Neural cell (in vitro differentiated cells): Measurements from ENCODE around the gene C22orf42. TPM values are rescaled to one million over a fixed set of nuclear protein-coding genes. Genes with fewer than 3 reads are reported as not detected.
A peak's percentile ranks its signal among the peaks of the same experiment; 100 is the strongest.

Experiments used
- H2AFZ ChIP-seq: fragments of 200-600, 300-800 bp; sonication (generic), shearing (Covaris generic); 2 replicates; pipeline ENCODE4 v1.6.0; 2014; ENCODE audit warnings: low read depth, mild to moderate bottlenecking, antibody characterized with exemption, low read length, moderate library complexity
- H3F3A ChIP-seq: fragments of 200-600 bp; shearing (Covaris generic); 2 replicates; pipeline ENCODE4 v1.6.1; 2016; ENCODE audit warnings: mild to moderate bottlenecking, moderate library complexity, mixed read lengths, antibody characterized with exemption, low read length; ENCODE audit not compliant: insufficient read depth, poor library complexity, severe bottlenecking
- H3K27ac ChIP-seq: fragments of 200-600, 300-800 bp; sonication (generic), shearing (Covaris generic); 2 replicates; pipeline ENCODE4 v1.5.1; 2014; ENCODE audit warnings: mild to moderate bottlenecking, low read length, moderate library complexity
- H3K27me3 ChIP-seq: fragments of 300-800, 200-600 bp; sonication (generic), shearing (Covaris generic); 2 replicates; pipeline ENCODE4 v1.6.0; 2014; ENCODE audit warnings: mild to moderate bottlenecking, low read depth, low read length, moderate library complexity; ENCODE audit not compliant: insufficient read depth
- H3K36me3 ChIP-seq: fragments of 300-800, 200-600 bp; sonication (generic), shearing (Covaris generic); 2 replicates; pipeline ENCODE4 v1.5.1; 2014; ENCODE audit warnings: mild to moderate bottlenecking, antibody characterized with exemption, low read length, moderate library complexity; ENCODE audit not compliant: insufficient read depth
- H3K4me2 ChIP-seq: fragments of 300-800, 200-600 bp; sonication (generic), shearing (Covaris generic); 2 replicates; pipeline ENCODE4 v1.6.0; 2014; ENCODE audit warnings: mild to moderate bottlenecking, low read length
- H3K4me3 ChIP-seq: fragments of 300-800, 200-600 bp; sonication (generic), shearing (Covaris generic); 2 replicates; pipeline ENCODE4 v1.5.1; 2014; ENCODE audit warnings: mild to moderate bottlenecking, low read length, moderate library complexity
- H3K79me2 ChIP-seq: fragments of 200-600 bp; shearing (Covaris generic); replicated peaks from 2 replicates; pipeline ENCODE4 v1.6.0; 2014; ENCODE audit warnings: mild to moderate bottlenecking, low read length, moderate library complexity; ENCODE audit not compliant: insufficient read depth
- H3K9ac ChIP-seq: fragments of 300-800, 200-600 bp; sonication (generic), shearing (Covaris generic); 2 replicates; pipeline ENCODE4 v1.6.1; 2016; ENCODE audit warnings: mild to moderate bottlenecking, low read length, mixed read lengths
- H3K9me2 ChIP-seq: fragments of 200-600 bp; shearing (Covaris generic); 2 replicates; pipeline ENCODE4 v1.6.1; 2016; ENCODE audit warnings: mild to moderate bottlenecking, low read length, mixed read lengths; ENCODE audit not compliant: insufficient read depth
- H3K9me3 ChIP-seq: fragments of 200-600, 300-800 bp; sonication (generic), shearing (Covaris generic); 2 replicates; pipeline ENCODE4 v1.6.1; 2016; ENCODE audit warnings: mild to moderate bottlenecking, mixed run types, low read length, moderate library complexity, mixed read lengths
- H4K20me1 ChIP-seq: fragments of 200-600 bp; shearing (Covaris generic); 2 replicates; pipeline ENCODE4 v1.6.1; 2016; ENCODE audit warnings: mild to moderate bottlenecking, mixed run types; ENCODE audit not compliant: insufficient read depth
- EP300 ChIP-seq: fragments of 450-650 bp; conservative IDR thresholded peaks from 2 replicates; pipeline ENCODE4 v1.6.1; 2014; ENCODE audit warnings: antibody characterized with exemption, mild to moderate bottlenecking, moderate library complexity; ENCODE audit not compliant: poor library complexity, severe bottlenecking
- EZH2 ChIP-seq: fragments of 200-600, 300-800 bp; shearing (Covaris generic), sonication (generic); IDR thresholded peaks from 2 replicates; pipeline ENCODE4 v1.6.1; 2014; ENCODE audit warnings: antibody characterized with exemption, low read length, borderline replicate concordance, mild to moderate bottlenecking; ENCODE audit not compliant: insufficient read depth, poor library complexity, severe bottlenecking
- MXI1 ChIP-seq: fragments of 450-650 bp; conservative IDR thresholded peaks from 2 replicates; pipeline ENCODE4 v1.6.1; 2014; ENCODE audit warnings: antibody characterized with exemption, mild to moderate bottlenecking; ENCODE audit not compliant: poor library complexity, severe bottlenecking
- POLR2AphosphoS5 ChIP-seq: IDR thresholded peaks from 2 replicates; pipeline ENCODE4 v1.6.1; 2012
- RAD21 ChIP-seq: fragments of 450-650 bp; conservative IDR thresholded peaks from 2 replicates; pipeline ENCODE4 v1.6.1; 2014; ENCODE audit warnings: antibody characterized with exemption, mild to moderate bottlenecking, moderate library complexity
- SMC3 ChIP-seq: fragments of 450-650 bp; conservative IDR thresholded peaks from 2 replicates; pipeline ENCODE4 v1.6.1; 2014; ENCODE audit warnings: antibody characterized with exemption, mild to moderate bottlenecking, moderate library complexity; ENCODE audit not compliant: poor library complexity
- TAF1 ChIP-seq: IDR thresholded peaks from 2 replicates; pipeline ENCODE4 v1.6.1; 2012; ENCODE audit warnings: low read depth
- polyA plus RNA-seq: library from polyadenylated mRNA; depleted of rRNA; stranded (reverse); fragments of >200 nt; gene quantifications from 2 replicates; pipeline ENCODE4 v1.2.3, GENCODE V29; 2014
- TF ChIP-seq, protein P1 (sequence below): IDR thresholded peaks from 2 replicates; pipeline ENCODE4 v1.6.1; 2012; ENCODE audit warnings: borderline replicate concordance
- TF ChIP-seq, protein P2 (sequence below): fragments of 450-650 bp; IDR thresholded peaks from 2 replicates; pipeline ENCODE4 v1.5.1; 2014; ENCODE audit warnings: antibody characterized with exemption, mild to moderate bottlenecking, moderate library complexity; ENCODE audit not compliant: poor library complexity, severe bottlenecking

The C22orf42 gene
- polyA plus RNA-seq, 1 donor from 2014 or later, result 51.0 TPM

GRCh38 chr22:32202161-32202538, 43.0 kb upstream of the C22orf42 start:
- TF ChIP-seq TAF1 (no peak), EZH2 (no peak), SMC3 (no peak), EP300 (no peak), POLR2AphosphoS5 (no peak)
- TF ChIP-seq, protein P1, sequence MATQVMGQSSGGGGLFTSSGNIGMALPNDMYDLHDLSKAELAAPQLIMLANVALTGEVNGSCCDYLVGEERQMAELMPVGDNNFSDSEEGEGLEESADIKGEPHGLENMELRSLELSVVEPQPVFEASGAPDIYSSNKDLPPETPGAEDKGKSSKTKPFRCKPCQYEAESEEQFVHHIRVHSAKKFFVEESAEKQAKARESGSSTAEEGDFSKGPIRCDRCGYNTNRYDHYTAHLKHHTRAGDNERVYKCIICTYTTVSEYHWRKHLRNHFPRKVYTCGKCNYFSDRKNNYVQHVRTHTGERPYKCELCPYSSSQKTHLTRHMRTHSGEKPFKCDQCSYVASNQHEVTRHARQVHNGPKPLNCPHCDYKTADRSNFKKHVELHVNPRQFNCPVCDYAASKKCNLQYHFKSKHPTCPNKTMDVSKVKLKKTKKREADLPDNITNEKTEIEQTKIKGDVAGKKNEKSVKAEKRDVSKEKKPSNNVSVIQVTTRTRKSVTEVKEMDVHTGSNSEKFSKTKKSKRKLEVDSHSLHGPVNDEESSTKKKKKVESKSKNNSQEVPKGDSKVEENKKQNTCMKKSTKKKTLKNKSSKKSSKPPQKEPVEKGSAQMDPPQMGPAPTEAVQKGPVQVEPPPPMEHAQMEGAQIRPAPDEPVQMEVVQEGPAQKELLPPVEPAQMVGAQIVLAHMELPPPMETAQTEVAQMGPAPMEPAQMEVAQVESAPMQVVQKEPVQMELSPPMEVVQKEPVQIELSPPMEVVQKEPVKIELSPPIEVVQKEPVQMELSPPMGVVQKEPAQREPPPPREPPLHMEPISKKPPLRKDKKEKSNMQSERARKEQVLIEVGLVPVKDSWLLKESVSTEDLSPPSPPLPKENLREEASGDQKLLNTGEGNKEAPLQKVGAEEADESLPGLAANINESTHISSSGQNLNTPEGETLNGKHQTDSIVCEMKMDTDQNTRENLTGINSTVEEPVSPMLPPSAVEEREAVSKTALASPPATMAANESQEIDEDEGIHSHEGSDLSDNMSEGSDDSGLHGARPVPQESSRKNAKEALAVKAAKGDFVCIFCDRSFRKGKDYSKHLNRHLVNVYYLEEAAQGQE, result no peak
- Histone ChIP-seq H4K20me1 (no peaks in the 10 kb centered on the region), H3K36me3 (no peaks in the 10 kb centered on the region), H3K4me2 (no peak overlapping the region), H3K9ac (peak overlapping the region; percentile 84), H3K79me2 (no peaks in the 10 kb centered on the region), H3K27me3 (peaks cover 27% of the 10 kb centered on the region), H3F3A (peaks cover 6% of the 10 kb centered on the region), H2AFZ (no peak overlapping the region), H3K9me3 (no peaks in the 10 kb centered on the region), H3K4me3 (peak overlapping the region; percentile 81), H3K27ac (no peak overlapping the region), H3K9me2 (no peaks in the 10 kb centered on the region)

GRCh38 chr22:32200752-32201151, 41.6 kb upstream of the C22orf42 start:
- Histone ChIP-seq H3K4me2 (no peak overlapping the region), H3F3A (peaks cover 6% of the 10 kb centered on the region), H2AFZ (no peak overlapping the region), H4K20me1 (no peaks in the 10 kb centered on the region), H3K27me3 (peaks cover 27% of the 10 kb centered on the region), H3K27ac (no peak overlapping the region), H3K36me3 (no peaks in the 10 kb centered on the region), H3K9ac (no peak overlapping the region), H3K4me3 (no peak overlapping the region), H3K9me3 (no peaks in the 10 kb centered on the region), H3K9me2 (no peaks in the 10 kb centered on the region), H3K79me2 (no peaks in the 10 kb centered on the region)
- TF ChIP-seq MXI1, result no peak
- no peak for TF ChIP-seq SMC3
- no peak for TF ChIP-seq TAF1
- TF ChIP-seq RAD21, result no peak
- TF ChIP-seq, protein P2, sequence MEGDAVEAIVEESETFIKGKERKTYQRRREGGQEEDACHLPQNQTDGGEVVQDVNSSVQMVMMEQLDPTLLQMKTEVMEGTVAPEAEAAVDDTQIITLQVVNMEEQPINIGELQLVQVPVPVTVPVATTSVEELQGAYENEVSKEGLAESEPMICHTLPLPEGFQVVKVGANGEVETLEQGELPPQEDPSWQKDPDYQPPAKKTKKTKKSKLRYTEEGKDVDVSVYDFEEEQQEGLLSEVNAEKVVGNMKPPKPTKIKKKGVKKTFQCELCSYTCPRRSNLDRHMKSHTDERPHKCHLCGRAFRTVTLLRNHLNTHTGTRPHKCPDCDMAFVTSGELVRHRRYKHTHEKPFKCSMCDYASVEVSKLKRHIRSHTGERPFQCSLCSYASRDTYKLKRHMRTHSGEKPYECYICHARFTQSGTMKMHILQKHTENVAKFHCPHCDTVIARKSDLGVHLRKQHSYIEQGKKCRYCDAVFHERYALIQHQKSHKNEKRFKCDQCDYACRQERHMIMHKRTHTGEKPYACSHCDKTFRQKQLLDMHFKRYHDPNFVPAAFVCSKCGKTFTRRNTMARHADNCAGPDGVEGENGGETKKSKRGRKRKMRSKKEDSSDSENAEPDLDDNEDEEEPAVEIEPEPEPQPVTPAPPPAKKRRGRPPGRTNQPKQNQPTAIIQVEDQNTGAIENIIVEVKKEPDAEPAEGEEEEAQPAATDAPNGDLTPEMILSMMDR, result no peak
- TF ChIP-seq, protein P1, result no peak
- TF ChIP-seq POLR2AphosphoS5, result no peak
- TF ChIP-seq EZH2, result no peak
- no peak for TF ChIP-seq EP300
